Stimulated activated CD4-positive, alpha-beta T cell treated with anti-CD3 and anti-CD28 coated beads, TNF-alpha, amount 100 ng/mL, for 24 hours (primary cell): ENCODE data around the gene ZNF860.

Experiments
- DNase-seq, 3 experiments: peaks; one replicate each; pipeline ENCODE4 v3.0.0-alpha.2; 2020; ENCODE audit warnings: low read depth in 3 of 3

Gene ZNF860

GRCh38 chr3:31981206-31982181 lies at the start of gene ZNF860, which contains the start of gene OSBPL10:
ZNF860 (plus strand) TSS chr3:31981750; CDS start chr3:31989080, 7,330 bp downstream.
OSBPL10 (minus strand) TSS chr3:31981262; CDS start chr3:31981179, 83 bp downstream.
- DNase-seq = peak in 1 of 3 experiments; percentile 49

GRCh38 chr3:31932990-31933389 lies 48.6 kb upstream of the ZNF860 start:
- DNase-seq = no peak

DNA sequence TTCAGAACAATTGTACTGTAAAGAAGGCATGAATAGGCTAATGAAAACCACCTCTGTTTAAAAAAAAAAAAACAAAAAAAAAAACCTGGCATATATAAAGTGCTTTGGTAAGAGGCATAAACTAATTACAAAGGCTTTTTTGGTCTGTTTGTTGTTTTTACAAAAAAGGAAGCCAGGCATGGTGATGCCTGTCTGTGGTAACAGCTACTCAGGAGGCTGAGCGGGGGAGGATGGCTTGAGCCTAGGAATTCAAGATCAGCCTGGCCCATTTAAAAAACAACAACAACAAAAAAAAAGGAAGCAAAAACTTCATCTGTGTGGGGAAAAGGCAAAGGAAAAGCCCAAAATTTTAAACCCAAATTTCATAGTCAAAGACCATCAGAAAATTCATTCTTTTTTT lies 47.5 kb upstream of the ZNF860 start:
- DNase-seq = no peak

GRCh38 chr3:31934866-31935265 lies 46.7 kb upstream of the ZNF860 start:
- no peak for DNase-seq

DNA sequence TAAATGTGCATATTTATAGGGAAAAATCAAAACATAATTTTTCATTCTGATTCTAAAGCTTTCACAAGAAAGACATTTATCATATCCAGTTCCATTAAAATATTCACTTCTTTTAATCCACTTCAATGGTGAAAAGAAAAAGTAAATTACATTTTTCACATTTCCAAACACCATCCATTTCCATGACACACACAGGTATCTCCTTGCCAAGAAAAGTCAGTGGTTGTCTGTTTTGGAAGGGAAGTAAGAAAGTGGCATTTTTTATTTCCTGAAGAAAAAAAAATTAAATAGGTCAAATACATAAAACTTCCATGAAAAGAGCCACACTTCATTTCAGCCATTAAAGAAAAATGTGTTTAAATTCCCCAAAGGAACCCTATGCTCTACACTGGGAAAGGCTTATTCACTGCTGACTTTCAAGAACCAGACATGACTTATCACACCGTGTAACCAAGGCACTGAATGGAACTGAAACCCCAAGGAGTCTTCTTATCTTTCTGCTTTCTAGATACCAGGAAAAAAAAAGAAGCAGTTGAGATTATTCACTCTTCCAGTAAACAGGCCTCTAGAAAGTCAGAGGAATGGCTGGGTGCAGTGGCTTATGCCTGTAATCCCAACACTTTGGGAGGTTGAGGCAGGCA lies 45.0 kb upstream of the ZNF860 start:
- no peak for DNase-seq

DNA sequence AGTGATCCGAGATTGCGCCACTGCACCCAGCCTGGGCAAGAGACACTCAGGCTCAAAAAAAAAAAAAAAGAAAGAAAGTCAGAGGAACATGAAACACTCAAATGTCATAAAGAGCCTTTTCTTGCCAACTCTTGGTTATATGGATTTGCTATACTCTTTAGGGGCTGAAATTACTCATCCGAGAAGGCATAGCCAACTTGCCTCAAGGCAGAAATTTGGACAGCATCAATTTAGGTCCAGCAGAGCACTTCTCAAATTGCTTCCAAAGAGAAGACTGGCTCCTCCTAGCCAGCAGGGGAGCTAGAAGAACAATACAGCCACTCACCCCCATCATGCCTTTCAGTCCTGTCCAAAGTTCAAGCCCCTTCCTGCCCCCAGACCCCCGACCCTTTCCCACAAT lies 44.3 kb upstream of the ZNF860 start:
- DNase-seq = no peak

DNA sequence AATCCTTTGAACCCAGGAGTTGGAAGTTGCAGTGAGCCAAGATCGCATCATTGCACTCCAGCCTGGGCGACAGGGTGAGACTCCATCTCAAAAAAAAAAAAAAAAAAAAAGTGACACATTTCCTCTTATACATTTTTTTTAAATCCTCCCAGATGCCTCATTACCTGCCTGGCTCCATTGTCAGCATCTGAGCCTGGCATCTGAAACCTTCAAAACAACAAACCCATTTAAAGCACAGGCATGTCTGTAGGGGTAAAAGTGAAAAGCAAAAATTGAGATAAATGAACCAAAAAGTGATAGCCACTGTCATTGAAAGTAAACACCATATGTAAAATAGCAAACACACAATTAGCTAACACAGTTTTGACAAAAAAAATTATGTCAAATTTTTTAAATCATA lies 39.1 kb upstream of the ZNF860 start:
- no peak for DNase-seq

DNA sequence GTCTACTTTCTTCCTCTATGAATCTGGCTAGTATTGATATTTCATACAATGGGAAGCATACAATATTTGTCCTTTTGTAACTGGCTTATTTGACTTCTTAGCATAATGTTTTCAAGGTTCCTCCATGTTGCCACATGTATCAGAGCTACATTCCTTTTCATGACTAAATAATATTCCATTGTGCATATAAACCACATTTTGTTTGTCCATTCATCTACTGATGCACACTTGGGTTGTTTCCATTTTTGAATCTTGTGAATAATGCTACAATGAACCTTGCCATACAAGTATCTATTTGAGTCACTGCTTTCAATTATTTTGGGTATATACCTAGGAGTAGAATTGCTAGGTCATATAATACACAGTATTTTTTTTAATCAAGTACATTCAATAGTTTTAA lies 38.5 kb upstream of the ZNF860 start:
- no peak for DNase-seq

- no peak for DNase-seq
Observed at GRCh38 chr3:31945738-31946052, 35.9 kb upstream of the ZNF860 start.

DNA sequence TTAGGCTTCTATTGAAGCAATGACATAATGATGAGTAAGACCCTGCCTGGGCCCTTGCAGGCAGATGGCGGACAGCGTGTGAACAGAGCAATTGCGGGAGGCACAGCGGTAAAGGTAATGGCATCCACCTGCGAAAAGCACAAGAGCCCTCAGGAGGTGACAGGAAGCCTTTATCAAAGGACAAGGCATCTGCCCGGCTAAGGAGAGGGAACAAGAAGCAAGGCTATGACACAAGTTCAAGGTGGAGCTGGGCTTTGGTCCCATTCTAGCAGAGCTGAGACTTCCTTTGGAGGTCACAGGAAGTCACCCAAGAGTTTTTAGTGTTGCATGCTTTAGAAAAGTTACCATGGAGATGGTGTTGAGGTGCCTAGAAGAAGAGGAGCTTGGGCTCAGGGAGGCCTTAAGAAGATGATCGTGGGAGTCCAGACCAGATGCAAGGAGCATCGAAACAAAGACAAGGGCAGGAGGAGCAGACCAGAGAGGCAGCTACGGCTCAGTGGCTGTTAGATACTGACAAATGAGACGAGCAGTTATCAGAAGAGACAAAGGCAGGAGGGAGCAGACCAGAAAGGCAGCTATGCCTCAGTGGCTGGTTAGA lies 35.0 kb upstream of the ZNF860 start:
- no peak for DNase-seq

GRCh38 chr3:31947162-31947561 lies 34.4 kb upstream of the ZNF860 start:
- no peak for DNase-seq

GRCh38 chr3:31947671-31948091 lies 33.9 kb upstream of the ZNF860 start:
- no peak for DNase-seq

GRCh38 chr3:31948280-31948679 lies 33.3 kb upstream of the ZNF860 start:
- no peak for DNase-seq

GRCh38 chr3:31952205-31952604 lies 29.3 kb upstream of the ZNF860 start:
- DNase-seq = no peak

DNA sequence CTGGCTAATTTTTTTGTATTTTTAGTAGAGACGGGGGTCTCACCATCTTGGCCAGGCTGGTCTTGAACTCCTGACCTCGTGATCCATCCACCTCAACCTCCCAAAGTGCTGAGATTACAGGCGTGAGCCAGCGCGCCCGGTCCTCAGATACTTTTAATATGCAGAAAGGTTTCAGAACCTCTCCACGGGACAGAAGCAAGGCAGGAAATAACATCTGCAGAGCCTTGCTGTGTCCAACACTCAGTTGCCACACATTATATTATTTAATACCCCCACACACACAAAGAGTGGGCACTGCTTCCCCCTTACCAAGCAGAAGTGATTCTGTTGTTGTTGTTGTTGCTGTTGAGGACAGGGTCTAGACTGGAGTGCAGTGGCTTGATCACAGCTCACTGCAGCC lies 28.5 kb upstream of the ZNF860 start:
- DNase-seq = no peak

DNA sequence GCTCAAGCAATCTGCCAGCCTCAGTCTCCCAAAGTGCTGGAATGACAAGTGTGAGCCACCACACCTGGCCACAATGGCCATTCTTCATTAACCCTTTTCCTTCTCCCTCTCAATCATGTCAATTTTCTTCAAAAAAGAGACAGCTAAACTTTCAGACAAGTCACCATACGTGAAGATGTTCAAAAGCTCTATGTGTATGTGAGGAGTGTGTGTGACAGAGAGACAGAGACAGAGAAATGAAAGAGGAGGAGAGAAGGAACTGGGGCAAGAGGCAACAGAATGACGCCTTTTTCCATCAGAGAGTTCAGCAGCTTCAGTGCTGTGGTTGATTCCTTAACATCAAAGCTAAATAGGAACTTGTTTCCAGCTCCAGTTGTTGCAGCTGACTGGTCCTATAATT lies 27.9 kb upstream of the ZNF860 start:
- DNase-seq = no peak

DNA sequence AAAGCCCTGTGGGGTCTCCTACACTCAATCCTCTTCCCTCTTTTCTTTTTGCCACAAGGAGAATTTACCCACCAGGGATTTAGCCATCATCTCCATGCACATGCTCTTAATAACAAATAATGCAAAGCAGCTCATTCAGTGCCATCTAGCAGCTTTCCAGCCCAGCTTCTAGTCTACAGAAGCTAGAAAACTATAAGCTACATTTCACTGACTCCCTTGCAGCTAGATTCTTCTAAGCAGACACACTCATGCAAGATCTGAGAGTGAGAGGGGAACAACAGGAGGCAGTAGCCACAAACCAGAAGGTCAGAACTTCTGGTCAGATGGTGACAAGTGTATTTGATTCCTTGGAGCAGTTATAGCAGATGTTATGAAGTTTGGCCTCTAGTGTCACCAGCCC lies 26.0 kb upstream of the ZNF860 start:
- DNase-seq = no peak

DNA sequence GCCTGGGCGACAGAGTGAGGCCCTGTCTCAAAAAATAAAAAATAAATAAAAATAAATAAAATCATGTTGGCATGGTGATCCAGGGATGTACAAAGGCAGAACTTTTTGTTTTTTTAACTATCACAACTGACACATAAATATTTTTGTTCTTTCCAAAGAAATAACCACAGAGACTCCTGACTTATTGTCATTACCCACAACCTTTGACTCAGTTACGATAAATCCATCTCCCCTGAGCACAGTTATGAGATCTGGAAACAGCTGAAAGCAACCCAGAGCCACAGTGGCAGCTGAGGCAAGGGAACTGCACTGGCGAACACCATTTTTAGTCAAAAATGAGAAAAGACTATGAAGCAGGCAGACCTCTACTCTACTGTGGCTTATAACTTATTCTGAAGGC lies 24.4 kb upstream of the ZNF860 start:
- DNase-seq = no peak

DNA sequence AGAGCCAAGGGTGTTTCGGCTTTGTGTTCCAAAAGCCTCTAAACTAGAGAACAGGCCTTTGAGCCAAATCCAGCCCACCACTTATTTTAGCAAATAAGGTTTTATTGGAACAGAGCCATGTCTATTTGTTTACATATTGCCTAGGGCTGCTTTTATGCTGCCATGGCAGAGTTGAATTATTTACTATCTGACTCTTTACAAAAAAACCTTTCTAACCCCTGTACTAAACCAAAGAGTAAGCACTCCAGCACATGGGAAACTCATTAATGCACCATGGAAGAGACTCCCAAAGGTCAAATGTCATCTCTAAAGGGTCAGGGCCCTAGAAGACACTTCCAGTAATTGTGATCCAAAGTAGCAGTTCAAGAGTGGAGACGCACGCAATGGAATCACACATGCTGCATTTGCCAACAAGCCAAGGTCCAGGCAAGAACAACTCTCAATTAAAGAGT lies 22.8 kb upstream of the ZNF860 start:
- DNase-seq = no peak

- DNase-seq = no peak
Observed at GRCh38 chr3:31959251-31959650, 22.3 kb upstream of the ZNF860 start.

DNA sequence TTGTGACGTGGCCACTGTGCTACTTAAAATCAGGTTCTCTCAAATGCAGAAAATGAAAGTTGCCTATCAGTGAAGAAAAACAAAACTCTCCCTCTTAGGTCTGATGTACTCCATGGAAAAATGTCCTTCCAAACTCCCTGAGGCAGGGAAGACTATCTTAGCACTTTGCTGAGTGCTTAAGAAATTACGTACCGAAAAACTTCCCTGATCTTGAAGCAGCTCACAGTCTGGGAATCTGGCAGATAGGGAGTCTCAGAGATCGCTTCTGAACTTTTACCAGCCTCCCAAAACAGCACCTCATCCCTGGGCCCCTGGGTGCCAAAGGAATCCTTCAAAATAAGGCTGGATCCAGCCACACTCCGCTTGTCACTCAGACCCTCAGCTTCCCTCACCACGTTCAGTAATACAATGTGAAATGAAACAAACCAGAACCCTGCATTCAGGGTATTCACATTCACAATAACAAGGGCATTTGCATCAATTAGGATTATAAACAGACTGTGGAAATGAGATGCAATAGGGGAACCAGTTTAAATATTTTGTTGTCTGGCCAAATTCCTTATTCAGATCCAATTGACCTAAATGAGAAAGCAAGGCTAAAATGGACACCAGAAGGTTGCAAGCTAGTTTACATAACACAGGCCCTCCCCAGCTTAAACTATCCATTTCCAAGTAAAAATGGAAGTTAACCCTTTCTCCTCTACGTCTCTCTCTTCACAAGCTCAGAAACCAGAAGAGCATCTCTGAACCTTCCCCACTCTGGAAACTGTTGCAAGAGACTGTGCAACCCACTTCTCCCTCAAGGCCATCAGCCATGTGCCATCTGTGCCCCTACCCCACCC lies 21.4 kb upstream of the ZNF860 start:
- DNase-seq = no peak
